Stomach (tissue), 4 donors: ENCODE data around the gene COP1.

Source experiments
- CTCF ChIP-seq, 7 experiments: fragments of 450-650 bp in 4 of 7; fragments of 200-600 bp in 3 of 7; sonication (generic) in 3 of 7; IDR thresholded peaks; one replicate each; pipeline ENCODE4 v1.5.1; 2016 to 2019; ENCODE audit warnings: antibody characterized with exemption in 7 of 7, control low read depth in 2 of 7, mild to moderate bottlenecking in 1 of 7
- EP300 ChIP-seq: sonication (generic); formaldehyde crosslinking; IDR thresholded peaks from one replicate; pipeline ENCODE4 v1.6.1; 2017; ENCODE audit warnings: antibody characterized with exemption
- POLR2A ChIP-seq, 4 donors: fragments of 450-650 bp; IDR thresholded peaks; one replicate each; pipeline ENCODE4 v1.6.1; 2016; ENCODE audit warnings: antibody characterized with exemption in 4 of 4, control low read depth in 2 of 4, mild to moderate bottlenecking in 1 of 4, moderate library complexity in 1 of 4
- POLR2AphosphoS5 ChIP-seq, 3 donors: sonication (generic); formaldehyde crosslinking; IDR thresholded peaks; one replicate each; pipeline ENCODE4 v1.6.1; 2016; ENCODE audit warnings: antibody characterized with exemption in 3 of 3

GRCh38 chr1:176110203-176110602 lies 96.9 kb downstream of the COP1 start:
- TF ChIP-seq CTCF (IDR thresholded peaks at IDR 0.05) (no peak), POLR2A (IDR thresholded peaks at IDR 0.05) (no peak), EP300 (no peak), POLR2AphosphoS5 (IDR thresholded peaks at IDR 0.05) (no peak)
